HuH-7.5 (cell line): ENCODE results near the gene MCTP2.

ENCODE experiments used
- DNase-seq: peaks from one replicate; pipeline ENCODE4 v3.0.0; 2011; ENCODE audit warnings: low spot score

MCTP2 gene

DNA sequence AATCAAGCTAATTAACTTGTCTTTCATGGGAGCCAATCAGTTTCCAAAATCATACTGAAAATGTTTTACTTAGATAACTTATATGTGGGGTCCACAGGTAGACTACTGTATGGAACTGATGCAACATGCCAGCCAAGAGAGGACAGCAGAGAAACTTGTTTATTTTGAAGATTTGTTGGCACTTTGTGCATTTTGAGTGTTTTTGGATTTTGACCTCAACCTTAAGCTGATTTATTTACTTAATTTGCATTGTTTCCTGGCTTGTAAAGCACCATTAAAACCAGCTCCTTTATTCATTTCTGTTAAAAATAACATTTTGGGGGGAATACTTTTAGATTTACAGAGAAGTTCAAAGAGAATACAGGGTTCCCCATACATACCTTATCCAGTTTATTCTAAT lies 166.6 kb downstream of the MCTP2 start:
- DNase-seq = no peak

- no peak for DNase-seq
Measured at GRCh38 chr15:94400526-94401298, 169.4 kb downstream of the MCTP2 start.

- no peak for DNase-seq
Measured at GRCh38 chr15:94403331-94403730, 172.0 kb downstream of the MCTP2 start.

- DNase-seq = no peak
Measured at GRCh38 chr15:94404733-94405283, 173.4 kb downstream of the MCTP2 start.

- no peak for DNase-seq
Measured at GRCh38 chr15:94411285-94411684, 179.9 kb downstream of the MCTP2 start.

DNA sequence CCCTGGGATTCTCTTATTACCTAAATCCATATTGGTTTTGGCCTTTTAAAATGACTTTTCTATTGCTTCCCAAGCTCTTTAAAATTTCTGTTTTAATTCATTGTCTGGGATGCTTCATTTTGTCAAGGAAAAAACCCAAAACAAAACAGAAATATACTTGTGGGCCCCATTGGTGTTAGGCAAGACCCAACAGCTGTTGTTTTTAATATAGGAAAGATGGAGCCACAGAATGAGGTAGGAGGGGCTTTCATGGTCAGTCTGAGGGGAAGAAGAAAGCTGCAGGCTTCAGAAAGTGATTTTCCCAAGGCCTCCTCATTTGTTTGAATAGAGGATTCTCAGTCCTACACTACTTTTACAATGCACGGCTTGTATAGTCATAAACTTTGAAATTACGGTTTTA lies 180.5 kb downstream of the MCTP2 start:
- no peak for DNase-seq

- no peak for DNase-seq
Measured at GRCh38 chr15:94412979-94413746, 181.8 kb downstream of the MCTP2 start.

- no peak for DNase-seq
Measured at GRCh38 chr15:94414916-94415315, 183.6 kb downstream of the MCTP2 start.

DNA sequence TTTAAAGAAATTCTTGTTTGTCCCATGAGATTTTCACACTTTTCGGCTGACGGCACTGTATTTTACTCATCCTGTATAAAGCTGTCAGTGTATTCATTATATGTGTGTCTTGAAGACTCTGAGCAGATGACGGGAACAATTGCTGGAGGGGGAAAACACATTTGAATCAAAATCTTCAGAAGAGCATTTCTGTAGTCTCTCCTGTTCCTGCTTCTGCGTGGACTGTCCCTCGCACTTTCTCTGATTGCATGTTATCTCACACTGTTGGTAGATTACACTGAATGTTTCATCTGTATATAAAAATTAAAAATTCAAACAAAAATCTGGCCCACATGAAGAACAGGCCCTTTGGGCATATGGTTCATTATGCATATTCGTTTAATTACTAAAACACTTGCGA lies 184.9 kb downstream of the MCTP2 start:
- no peak for DNase-seq

- DNase-seq = no peak
Measured at GRCh38 chr15:94416820-94417219, 185.5 kb downstream of the MCTP2 start.

- no peak for DNase-seq
Measured at GRCh38 chr15:94417501-94418293, 186.3 kb downstream of the MCTP2 start.

DNA sequence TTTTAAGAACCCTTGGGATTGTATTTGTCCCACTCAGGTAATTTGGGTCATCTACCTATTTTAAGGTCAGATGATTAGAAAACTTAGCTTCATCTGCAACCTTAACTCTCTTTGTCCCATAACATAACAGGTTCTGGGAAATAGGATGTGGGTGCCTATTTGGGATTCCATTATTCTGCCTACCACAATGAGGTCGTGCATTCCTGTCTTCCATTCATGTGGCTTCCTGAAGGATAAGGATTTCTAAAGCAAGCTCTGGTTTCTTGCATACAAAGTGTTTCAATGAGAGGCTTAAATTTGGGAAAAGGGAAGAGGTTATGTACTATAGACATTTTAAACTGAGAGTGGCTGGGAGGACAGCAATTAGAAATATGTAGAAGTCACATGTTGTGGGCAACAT lies 190.3 kb downstream of the MCTP2 start:
- DNase-seq = no peak

DNA sequence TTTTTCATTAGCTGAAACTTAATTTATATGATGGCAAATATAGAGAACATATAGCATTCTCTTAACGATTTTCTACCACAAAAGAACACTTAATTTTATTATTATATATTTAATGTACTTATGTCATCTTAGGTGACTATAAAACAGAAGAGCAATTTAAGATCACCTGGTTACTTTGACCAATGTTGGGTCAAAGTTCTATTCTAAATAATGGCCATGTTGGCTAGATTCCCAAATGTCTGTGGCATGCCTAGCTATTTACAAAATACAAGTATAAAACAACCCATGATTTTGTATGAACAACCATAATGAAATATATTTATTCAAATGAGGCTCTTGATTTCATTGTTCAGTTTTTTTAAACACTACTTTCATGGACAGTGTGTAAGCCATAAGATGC lies 200.9 kb downstream of the MCTP2 start:
- DNase-seq = no peak

GRCh38 chr15:94439158-94439557 lies 207.8 kb downstream of the MCTP2 start:
- DNase-seq = no peak

- no peak for DNase-seq
Measured at GRCh38 chr15:94441760-94442159, 210.4 kb downstream of the MCTP2 start.

GRCh38 chr15:94442480-94442879 lies 211.1 kb downstream of the MCTP2 start:
- DNase-seq = no peak

GRCh38 chr15:94443186-94443585 lies 211.8 kb downstream of the MCTP2 start:
- no peak for DNase-seq

GRCh38 chr15:94445566-94446160 lies 214.3 kb downstream of the MCTP2 start:
- DNase-seq = no peak

DNA sequence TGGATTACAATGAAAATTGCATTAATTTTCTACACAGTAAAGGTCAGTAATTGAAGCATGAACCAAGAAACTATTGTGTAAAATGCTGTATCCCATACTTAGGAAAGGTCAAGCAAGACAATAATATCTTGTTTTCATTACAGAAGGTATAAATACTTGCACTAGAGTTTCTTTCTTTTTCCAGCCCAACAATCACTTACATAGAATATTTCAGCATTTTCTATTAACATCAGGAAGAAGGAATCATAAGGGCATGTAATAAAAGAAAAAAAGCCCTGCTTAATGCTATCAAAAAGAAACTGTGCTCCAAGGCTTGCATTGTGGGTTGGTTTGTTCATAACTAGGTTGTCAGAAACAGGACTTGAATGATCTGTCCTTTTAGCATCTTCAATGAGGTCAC lies 215.1 kb downstream of the MCTP2 start:
- DNase-seq = no peak

DNA sequence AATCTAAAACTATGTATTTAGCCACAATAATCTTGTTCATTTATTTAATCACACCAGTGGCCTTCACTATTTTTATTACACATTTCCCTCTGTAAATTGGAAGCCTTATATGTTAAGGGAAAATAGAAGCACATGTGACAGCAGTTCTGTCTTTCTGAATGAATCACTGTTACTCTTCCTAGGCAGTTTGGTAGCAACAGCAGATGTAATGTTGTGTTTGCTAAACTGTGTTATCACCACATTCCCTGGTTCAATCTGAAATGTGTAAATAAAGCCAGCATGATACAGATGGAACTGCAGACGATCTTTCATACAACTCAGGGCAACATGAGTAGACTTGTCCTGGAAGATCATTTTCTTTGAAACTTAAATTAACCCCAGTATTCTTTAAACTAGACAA lies 220.1 kb downstream of the MCTP2 start:
- DNase-seq = no peak

GRCh38 chr15:94453227-94453988 lies 222.0 kb downstream of the MCTP2 start:
- no peak for DNase-seq
